WI38 (cell line): ENCODE data around the gene CLDN11.

Experiments
- H3K4me3 ChIP-seq: 2 replicates; pipeline ENCODE4 v1.5.1; 2011; ENCODE audit warnings: low read depth, mild to moderate bottlenecking, control low read depth, low read length
- TF ChIP-seq, protein P1 (sequence below): IDR thresholded peaks from 2 replicates; pipeline ENCODE4 v1.5.1; 2012; ENCODE audit warnings: low read depth, mild to moderate bottlenecking, control low read depth, low read length

Gene CLDN11

DNA sequence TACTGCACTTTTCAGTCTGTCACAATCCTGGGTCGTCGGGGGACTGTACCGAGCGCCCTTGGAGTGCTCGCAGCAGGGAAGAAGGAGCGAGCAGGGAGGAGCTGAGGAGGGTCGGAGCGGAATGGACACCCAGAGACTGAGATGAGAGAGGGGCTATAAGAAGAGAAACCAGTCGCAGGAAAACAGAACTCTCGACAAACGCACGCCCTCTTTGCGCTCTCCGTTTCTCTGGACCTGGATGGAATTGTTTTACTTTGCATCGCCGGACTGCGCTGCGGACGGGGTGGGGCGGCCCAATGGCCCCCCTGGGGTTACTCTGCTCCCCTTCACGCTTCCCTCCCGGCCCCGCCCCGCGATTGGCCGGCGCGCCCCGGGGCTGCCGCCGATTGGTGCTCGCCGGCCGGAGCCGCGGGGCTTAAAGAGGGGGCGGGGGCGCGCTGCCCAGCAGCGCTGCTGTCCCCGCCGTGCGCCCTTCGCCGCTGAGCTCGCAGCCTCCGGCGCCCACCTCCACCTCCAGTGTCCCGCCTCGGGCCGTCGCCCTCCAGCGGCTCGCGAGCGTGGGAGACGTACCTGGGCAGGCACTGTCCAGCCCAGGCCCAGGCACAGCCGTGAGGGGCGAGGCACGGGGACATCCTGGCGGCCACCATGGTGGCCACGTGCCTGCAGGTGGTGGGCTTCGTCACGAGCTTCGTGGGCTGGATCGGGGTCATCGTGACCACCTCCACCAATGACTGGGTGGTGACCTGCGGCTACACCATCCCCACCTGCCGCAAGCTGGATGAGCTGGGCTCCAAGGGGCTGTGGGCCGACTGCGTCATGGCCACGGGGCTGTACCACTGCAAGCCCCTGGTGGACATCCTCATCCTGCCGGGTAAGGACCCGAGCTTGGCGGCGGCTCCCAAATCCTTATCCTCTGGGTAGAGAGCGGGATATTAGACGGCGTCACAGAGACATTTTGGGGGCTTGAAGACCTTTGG is at the start of gene CLDN11:
Gene CLDN11, plus strand, starts transcription at position 447 of the 977 bp plus-strand sequence. Its CDS starts 199 bp downstream, at position 646.
- H3K4me3 ChIP-seq, result peak within 1 kb of the TSS; percentile 61
- TF ChIP-seq, protein P1, sequence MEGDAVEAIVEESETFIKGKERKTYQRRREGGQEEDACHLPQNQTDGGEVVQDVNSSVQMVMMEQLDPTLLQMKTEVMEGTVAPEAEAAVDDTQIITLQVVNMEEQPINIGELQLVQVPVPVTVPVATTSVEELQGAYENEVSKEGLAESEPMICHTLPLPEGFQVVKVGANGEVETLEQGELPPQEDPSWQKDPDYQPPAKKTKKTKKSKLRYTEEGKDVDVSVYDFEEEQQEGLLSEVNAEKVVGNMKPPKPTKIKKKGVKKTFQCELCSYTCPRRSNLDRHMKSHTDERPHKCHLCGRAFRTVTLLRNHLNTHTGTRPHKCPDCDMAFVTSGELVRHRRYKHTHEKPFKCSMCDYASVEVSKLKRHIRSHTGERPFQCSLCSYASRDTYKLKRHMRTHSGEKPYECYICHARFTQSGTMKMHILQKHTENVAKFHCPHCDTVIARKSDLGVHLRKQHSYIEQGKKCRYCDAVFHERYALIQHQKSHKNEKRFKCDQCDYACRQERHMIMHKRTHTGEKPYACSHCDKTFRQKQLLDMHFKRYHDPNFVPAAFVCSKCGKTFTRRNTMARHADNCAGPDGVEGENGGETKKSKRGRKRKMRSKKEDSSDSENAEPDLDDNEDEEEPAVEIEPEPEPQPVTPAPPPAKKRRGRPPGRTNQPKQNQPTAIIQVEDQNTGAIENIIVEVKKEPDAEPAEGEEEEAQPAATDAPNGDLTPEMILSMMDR, result no peak

DNA sequence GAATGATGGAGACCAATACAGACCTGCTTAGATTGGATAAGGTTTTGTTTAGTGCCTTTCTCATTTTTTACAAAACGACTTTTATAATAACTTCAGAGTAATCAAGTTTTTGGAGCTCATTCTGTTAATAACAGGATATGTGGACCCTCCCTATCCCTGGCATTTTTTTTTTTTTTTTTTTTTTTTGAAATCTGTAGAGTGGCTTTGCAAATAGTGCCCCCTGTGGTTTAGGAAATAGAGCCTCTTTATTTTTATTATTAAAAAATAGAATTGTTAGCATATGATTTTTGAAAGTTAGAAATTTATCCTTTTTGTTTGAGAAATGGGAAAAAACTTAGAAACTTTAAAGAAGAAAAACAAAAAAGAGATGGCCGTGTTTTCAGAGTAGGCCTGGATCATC is 49.7 kb upstream of the CLDN11 start:
- no peak overlapping the region for H3K4me3 ChIP-seq
- TF ChIP-seq, protein P1, result no peak

DNA sequence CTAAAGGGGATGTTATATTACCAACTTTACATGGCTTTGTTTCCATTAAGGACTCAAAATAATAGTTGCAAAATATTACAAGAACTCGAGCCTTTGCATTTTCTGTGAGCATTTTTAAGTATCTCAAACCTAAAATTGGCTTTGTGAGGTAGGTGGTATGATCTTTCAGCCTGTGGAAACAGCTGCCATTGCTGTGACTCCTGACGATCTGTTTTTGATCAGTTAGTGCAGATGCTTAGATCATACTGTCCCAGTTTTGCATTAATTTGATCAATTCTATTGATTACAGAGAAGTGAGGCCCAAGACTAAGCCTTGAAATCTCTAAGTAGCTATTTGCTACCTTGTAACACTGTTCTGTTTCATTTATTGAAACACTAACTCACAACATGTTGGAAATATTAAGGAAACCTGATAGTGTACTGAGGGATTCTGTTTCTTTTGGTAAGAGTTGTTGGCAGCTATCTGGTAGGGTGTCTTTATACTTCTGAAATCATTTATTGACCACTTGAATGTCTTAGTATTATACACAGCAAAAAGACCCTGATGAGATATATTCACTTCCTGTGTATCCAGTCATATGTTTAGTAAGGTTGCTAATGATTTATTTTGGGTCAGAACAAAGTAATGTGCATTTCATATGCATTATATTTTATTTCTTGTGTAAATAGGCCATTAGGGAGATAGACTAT is 46.3 kb upstream of the CLDN11 start:
- no peak overlapping the region for H3K4me3 ChIP-seq
- TF ChIP-seq, protein P1, result no peak

DNA sequence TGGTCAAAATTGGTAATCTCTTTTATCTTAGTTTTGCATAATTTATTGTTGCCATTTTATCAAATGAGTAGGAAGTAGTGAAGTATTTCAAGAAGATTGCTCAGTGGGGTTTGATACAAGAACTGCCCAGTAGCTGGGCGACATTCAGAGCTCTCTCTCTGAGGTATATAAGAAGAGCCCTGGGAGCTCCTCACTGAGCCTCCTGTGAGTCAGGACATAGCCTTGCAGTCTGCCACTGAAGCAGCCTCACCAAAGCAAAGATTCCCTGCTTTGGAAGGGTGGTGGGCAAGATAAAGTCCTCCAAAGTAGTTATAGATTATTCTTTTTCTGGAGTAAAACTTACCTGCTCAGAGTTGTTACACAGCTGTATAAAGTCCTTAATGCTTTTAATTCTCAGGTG is 35.1 kb upstream of the CLDN11 start:
- TF ChIP-seq, protein P1, result no peak
- H3K4me3 ChIP-seq, result no peak overlapping the region

DNA sequence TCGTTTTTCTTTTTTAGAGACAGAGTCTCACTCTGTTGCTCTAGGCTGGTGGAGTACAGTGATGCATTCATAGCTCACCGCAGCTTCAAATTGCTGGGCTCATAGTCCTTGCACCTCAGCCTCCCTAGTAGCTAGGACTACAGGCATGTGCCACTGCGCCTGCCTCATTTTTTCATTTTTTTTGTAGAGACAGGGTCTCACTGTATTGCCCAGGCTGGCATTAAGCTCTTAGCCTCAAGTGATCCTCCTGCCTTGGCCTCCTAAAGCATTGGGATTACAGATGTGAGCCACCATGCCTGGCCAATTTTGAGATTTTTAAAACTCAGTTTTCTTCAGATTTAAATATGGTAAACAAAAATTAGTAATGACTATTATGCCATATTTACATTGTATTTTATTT is 32.2 kb upstream of the CLDN11 start:
- TF ChIP-seq, protein P1, result no peak
- no peak overlapping the region for H3K4me3 ChIP-seq

DNA sequence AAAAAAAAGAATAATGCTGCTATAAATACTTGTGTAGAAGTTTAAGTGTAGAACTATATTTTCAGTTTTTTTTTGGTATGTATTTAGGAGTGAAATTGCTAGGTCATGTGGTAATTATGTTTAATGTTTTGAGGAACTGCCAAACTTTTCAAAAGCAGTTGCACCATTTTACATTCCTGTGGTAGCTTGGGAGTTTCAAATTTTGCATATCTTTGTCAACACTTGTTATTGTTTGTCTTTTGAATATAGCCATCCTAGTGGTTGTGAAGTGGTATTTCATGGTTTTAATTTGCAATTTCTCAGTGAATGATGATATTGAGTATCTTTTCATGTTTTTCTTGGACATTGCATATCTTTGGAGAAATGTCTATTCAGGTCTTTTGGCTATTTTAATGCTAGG is 30.7 kb upstream of the CLDN11 start:
- no peak overlapping the region for H3K4me3 ChIP-seq
- TF ChIP-seq, protein P1, result no peak

DNA sequence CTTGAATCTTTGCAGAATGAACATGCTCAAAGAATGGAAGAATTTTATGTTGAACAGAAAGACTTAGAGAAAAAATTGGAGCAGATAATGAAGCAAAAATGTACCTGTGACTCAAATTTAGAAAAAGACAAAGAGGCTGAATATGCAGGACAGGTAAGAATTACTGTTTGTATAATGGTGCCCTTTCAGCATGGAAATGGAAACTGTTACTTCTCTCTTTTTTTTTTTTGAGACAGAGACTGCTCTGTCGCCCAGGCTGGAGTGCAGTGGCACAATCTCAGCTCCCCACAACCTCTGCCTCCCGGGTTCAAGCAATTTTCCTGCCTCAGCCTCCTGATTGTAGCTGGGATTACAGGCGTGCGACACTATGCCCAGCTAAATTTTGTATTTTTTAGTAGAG is 27.6 kb upstream of the CLDN11 start:
- no peak overlapping the region for H3K4me3 ChIP-seq
- TF ChIP-seq, protein P1, result no peak
